Measurements from ENCODE around the gene ZNF532.
"Not testable (repeated sequence)": the region's sequence is repeated elsewhere in the genome, so short reads cannot be mapped to it uniquely, and the experiment has no call there.

Gene ZNF532, protein sequence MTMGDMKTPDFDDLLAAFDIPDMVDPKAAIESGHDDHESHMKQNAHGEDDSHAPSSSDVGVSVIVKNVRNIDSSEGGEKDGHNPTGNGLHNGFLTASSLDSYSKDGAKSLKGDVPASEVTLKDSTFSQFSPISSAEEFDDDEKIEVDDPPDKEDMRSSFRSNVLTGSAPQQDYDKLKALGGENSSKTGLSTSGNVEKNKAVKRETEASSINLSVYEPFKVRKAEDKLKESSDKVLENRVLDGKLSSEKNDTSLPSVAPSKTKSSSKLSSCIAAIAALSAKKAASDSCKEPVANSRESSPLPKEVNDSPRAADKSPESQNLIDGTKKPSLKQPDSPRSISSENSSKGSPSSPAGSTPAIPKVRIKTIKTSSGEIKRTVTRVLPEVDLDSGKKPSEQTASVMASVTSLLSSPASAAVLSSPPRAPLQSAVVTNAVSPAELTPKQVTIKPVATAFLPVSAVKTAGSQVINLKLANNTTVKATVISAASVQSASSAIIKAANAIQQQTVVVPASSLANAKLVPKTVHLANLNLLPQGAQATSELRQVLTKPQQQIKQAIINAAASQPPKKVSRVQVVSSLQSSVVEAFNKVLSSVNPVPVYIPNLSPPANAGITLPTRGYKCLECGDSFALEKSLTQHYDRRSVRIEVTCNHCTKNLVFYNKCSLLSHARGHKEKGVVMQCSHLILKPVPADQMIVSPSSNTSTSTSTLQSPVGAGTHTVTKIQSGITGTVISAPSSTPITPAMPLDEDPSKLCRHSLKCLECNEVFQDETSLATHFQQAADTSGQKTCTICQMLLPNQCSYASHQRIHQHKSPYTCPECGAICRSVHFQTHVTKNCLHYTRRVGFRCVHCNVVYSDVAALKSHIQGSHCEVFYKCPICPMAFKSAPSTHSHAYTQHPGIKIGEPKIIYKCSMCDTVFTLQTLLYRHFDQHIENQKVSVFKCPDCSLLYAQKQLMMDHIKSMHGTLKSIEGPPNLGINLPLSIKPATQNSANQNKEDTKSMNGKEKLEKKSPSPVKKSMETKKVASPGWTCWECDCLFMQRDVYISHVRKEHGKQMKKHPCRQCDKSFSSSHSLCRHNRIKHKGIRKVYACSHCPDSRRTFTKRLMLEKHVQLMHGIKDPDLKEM (N-terminal part only)

DNA sequence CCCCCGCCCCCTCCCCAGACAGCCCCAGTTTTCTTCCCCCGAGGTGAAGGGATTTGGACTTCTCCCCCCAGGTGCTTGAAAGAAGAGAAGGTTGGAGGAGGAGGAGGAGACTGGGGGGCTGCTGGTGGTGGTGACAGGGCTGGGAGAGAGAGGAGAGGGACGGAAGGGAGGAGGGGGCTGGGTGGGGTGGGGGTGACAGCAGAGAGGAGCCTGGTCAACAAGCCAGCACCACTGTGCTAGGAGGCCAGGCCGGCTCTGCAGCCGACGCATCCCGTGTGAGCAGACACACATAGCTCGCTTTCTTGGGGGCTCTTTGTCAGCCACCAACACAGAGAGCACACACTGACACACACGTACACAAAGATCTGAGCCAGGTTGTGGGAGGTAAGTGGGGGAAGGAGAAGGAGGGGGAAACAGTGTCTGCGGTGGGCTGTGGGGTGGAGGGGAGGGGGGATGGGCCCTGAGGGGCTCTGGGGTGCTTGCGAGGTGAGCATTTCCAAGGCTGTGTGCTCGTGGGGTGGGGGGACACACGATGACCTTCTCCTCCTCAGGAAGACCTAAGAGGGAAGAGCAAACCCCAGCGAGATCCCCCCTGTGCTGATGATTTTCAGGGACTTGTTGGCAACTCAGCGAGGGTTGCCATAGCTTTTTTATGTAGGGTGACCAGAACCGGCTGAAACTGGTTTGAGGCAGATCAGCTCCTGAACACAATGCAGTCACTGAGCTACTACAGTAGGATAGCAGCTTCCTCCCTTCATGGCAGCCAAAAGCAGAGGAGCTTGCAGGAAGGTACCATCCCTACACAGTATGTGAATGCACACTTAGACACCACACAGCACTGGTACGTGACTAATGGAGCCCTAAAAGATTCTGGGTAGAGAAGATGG, at the start of gene ZNF532:
ZNF532 (plus strand) TSS at position 732 of the 887 bp plus-strand sequence. CDS start 53,411 bp downstream, outside the sequence.
- DNase-seq, result peak; percentile 48

DNA sequence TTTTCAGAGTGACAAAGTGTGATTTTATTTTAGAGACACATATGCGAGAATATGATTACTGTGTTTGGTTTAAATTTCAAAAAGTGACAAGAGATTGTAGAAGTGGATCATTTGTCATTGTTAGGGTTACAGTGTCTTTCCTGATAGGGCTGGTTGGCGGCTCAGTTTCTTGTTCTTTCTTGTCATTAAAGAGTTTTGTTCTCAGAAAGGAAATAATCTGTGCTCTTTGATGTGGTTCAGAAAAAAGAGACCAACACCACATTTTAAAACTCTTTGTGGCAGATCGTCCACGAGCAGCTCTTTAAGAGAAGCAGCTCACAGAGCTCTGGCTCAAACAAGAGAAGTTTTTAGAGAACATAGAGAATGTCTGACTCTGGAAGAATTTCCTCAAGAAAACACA, 45.6 kb upstream of the ZNF532 start:
- no peak for DNase-seq

DNA sequence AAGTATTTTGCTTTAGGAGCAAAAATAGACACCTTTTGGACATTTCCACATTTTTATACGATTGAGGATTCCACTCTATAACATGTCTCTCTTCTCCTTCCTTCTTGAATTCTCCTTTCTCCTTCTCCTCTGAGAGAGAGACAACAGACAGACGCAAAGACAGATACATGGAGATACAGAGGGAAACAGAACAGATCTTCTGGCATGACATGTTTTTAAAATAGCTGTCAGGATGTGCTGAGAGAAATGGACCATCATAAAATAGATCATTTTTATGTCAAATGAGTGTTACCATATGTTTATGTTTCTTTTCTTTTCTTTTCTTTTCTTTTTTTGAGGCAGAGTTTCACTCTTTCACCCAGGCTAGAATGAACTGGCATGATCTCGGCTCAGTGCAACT, 44.4 kb upstream of the ZNF532 start:
- no peak for DNase-seq

DNA sequence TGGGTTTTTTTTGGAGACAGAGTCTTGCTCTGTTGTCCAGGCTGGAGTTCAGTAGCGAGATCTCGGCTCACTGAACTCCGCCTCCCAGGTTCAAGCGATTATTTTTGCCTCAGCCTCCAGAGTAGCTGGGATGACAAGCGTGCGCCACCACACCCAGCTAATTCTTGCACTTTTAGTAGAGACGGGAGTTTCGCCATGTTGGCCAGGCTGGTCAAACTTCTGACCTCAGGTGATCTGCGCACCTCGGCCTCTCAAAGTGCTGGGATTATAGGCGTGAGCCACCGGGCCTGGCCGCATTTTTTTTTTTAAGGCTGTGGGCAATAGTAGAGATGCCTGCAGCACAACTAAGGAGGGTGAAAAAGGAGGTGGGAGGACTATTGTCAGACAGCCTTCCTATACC, 41.7 kb upstream of the ZNF532 start:
- no peak for DNase-seq

DNA sequence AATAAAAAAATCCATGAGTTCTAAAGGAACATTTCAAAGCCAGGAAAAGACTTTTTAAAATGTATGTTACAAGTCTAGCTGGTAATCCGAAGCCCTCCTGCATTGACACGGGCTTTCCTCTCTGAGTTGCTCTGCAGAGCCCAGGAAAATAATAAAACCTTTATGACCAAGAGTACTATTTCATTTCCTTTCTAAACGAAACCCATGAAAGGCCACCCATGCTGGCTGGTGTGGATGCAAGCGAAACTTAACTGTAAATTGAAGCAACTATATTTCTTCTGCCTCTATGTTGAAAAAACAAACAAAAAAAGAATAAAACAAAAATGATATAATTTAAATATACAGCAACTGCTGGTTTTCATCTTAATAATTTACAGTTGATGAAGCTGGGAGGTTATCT, 41.3 kb upstream of the ZNF532 start:
- DNase-seq, result no peak

DNA sequence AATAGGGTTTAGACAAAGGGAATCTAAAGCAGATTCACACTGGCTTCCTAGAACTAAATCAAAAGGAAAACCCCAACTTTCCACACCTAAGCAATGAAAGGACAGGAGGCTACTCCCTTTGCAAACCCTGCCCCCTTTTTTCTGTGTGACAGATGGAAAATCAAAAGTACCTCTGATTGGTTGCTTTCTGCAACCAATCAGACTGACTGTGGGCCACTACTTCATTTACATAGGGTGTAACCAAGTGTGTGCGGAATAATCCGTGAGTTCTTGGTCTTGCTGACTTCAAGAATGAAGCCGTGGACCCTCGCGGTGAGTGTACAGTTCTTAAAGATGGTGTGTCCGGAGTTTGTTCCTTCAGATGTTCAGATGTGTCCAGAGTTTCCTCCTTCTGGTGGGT, 37.8 kb upstream of the ZNF532 start:
- DNase-seq, result not testable (repeated sequence)

DNA sequence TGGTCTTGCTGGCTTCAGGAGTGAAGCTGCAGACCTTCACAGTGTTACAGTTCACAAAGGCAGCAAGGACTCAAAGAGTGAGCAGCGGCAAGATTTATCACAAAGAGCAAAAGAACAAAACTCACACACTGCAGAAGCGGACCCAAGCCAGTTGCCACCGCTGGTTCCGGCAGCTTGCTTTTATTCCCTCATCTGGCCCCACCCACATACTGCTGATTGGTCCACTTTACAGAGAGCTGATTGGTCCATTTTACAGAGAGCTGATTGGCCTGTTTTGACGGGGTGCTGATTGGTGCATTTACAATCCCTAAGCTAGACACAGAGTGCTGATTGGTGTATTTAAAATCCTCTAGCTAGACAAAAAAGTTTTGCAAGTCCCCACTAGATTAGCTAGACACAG, 37.2 kb upstream of the ZNF532 start:
- DNase-seq, result no peak

DNA sequence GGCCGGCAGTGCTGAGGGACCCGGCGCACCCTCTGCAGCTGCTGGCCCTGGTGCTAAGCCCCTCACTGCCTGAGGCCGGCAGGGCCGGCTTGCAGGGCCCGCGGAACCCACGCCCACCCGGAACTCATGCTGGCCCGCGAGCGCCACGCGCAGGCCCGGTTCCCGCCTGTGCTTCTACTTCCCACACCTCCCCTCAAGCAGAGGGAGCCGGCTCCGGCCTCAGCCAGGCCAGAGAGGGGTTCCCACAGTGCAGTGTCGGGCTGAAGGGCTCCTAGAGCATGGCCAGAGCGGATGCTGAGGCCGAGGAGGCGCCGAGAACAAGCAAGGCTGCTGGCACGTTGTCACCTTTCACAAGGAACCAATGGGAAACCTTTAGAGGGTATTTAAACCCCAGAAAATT, 36.8 kb upstream of the ZNF532 start:
- DNase-seq, result no peak

DNA sequence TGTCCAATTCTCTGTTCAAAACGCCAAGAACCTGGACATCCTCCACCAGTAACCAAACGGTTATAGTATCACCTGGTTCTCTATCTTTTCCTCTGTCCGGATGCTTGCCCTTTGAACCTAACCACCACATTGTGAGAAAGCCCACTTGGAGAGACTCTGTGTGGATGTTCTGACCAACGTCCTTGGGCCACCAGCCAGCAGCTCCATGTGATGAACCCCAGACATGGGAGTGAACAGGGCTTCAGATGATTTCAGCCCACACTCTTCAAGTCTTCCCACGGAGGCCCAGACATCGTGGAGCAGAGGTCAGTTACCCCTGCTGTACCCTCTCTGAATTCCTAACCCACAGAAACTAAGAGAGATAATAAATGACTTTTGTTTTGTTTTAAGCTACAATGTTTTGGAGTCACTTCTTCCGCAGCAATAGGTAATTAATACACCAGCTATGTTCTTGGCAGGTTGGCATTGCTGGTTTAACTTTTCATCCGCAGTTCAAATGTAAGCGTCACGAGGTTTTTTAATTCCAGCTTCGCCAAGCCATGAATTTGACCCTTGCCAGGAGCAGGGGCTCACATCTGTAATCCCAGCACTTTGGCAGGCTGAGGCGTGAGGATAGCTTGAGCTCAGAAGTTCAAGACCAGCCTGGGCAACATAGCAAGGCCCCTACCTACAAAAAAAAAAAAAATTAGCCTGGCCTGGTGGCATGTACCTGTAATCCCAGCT, 36.1 kb upstream of the ZNF532 start:
- DNase-seq, result no peak

DNA sequence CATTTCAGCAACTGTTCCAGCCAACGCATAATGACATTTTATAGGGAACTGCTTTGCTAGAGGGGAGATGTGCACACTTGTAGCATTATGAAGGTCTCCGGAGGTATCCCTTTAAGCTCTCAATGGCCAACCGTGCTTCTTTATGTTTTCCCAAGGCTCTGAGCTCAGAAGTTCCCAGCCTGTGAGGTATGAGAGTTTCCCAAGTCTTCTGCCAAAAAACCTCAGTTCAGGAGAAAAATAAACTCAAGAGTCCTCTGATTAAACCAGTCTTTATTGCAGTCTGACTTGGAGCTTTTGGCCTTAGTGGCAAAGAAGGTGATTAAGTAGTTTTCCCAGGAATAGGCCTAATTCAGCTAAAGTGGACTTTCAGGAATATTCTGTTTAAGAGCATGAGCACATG, 35.4 kb upstream of the ZNF532 start:
- no peak for DNase-seq

DNA sequence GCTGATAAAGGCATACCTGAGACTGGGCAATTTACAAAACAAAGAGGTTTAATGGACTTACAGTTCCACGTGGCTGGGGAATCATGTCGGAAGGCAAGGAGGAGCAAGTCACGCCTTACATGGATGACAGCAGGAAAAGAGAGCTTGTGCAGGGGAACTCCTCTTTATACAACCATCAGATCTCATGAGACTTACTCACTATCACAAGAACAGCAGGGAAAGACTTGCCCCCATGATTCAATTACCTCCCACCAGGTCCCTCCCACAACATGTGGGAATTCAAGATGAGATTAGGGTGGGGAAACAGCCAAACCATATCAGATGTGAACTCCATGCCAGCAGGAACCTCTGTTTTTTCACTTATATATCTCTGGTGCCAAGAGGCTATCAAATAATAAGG, 34.8 kb upstream of the ZNF532 start:
- DNase-seq, result not testable (repeated sequence)

DNA sequence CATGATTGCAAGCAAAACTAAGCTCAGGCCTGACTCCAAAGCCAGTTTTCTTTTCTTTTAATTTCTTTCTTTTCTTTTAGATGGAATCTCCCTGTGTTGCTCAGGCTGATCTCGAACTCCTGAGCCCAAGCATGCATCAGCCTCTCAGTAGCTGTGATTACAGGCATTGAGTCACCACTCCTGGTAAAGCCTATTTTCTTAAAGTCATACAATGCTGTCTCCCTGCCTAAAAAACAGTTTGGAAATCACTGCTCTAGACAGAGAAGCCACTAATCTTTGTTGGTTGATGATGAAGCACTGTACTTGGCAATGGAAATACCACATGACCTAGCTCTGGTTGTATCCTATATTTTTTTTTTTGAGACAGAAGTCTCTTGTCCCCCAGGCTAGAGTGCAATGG, 33.1 kb upstream of the ZNF532 start:
- DNase-seq, result no peak

DNA sequence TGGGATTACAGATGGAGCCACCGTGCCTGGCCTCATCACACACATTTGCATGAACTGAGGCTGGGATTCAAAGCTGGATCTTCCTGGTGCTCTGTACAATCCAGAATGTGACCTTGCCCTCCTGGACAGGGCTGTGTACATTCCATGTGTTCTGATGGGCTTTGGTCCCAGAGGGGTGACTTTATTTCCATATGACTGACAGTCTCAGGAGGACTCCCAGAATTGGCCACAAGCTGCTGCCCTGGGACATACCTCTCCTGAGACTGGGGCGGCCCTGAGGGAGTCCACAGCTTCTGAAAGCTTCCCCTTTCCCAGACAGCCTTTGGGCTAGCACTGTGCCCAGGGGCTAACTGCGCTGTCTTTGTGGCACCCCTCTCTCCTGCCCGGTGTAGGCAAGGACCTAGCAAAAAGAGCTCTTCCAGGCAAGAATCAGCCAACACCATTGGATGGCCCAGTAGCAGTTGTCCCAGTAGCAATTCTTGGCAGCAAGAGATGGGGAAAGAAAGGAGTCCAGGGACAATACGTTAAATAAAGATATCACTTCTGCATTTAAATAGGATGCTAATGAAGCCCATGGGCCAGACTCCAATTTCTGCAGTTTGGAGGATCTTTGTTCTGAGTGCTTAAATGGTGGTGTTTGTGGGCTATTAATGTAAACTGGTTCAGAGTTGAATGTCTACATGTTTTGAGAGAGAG, 26.4 kb upstream of the ZNF532 start:
- DNase-seq, result no peak

DNA sequence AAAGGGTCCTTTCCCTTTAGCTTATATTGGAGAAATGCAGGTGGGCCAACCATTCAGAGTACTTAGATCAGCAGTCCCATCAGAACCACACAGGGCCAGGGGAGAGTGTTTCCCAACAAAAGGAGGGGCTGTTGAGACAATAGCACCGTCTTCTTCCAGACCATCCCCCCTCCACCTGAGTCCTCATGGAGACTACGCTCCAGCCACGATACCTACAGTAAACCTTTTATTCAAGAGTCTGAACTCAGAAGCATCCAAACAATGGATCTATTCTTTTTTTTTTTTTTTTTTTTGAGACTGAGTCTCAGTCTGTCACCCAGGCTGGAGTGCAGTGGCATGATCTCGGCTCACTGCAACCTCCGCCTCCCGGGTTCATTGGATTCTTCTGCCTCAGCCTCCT, 25.7 kb upstream of the ZNF532 start:
- no peak for DNase-seq

DNA sequence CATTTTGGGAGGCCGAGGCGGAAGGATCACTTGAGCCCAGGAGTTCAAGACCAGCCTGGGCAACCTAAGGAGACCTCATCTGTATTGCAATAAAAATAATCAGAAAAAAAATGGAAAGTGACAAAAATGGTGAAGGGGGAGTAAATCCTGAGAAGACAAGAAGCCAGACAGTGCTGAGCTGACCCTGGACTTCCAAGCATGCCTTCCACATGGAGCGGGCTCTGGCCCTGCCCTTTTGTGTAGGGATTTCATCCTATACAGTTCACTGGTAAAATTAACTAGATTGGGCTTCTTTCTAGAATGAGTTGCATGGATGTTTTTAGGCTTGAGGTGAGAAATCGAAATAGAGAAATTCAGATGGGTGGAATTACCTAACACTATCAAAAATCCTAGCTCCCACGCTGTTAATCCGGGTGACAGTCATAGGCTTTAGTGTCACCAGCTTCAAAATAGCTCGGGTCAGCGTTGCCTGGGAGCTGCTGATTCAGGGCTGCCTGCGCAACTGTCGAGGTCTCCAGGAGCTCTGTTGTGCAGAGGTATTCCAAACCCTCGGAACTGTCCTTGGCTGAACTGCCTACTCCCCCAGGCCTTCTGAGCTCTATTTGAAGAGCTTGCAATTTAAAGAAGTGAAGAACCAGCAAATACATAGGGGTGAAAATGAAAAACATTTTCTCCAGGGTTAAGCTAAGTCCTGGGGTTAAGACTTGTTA, 21.5 kb upstream of the ZNF532 start:
- no peak for DNase-seq

DNA sequence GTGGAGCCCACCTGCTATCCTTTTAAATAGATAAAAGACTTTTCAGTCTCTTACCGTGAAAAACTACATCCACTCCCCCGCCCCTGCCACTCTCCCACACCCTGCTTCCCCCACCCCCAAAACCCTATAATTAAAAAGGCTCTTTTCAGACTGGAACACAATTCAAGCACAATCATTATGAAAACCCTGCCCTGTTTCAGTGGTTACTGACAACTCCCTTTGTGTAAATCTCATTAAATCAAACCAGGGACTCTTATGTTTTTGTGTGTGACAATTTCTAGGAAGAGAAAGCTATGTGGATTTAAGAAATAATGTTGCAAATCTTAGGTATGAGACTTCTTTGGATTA, 21.0 kb upstream of the ZNF532 start:
- no peak for DNase-seq

DNA sequence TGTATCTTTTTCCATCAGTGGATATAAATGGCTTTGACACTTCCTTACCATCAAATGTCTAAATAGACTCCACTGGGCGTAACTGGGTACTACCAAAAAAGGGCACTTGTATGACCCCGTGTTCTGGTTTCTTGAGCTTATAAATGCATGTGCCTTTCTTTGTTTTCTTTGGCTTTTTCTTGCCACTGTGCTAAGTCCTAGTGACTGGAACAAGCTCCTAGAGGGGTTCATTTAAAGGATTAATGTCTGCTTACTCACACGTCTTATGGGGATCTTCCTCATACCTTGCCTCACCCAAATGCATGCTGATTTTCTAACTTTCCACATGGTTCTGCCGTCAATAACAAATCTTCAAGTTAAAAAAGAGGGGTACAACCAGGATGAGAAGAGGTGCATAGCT, 19.8 kb upstream of the ZNF532 start:
- no peak for DNase-seq

DNA sequence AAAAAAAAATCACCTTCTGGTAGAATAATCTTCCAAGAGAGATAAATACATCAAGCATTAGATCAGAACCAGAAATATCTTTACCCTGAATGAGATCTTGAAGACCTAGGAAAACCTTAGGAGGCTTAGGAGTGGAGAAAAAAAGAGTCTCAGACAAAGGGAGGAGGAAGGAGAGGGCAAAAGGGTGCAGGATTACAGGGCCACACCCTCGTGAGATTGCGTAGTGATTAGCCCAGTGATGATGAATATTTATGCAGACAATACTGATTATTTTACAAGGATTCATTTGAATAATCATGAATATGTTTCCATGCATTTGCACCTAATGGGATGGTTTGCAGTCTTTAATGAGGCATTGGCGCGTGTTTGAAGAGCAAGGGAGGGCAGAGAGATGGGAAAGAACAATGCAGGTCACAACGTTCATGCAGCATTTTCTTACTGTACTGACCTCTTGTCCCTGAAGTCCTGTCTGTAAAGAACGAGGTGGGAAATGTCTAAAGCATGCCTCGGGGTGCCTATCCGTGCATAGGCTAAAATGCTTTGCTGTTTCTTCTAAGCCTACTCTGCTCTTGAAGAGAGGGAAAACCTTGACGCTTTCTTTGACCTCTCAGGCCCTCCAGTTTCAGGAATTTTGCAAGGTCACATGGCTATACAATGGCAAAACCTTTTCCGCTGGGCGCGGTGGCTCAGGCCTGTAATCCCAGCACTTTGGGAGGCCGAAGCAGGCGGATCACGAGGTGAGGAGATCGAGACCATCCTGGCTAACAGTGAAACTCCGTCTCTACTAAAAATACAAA, 18.6 kb upstream of the ZNF532 start:
- no peak for DNase-seq

DNA sequence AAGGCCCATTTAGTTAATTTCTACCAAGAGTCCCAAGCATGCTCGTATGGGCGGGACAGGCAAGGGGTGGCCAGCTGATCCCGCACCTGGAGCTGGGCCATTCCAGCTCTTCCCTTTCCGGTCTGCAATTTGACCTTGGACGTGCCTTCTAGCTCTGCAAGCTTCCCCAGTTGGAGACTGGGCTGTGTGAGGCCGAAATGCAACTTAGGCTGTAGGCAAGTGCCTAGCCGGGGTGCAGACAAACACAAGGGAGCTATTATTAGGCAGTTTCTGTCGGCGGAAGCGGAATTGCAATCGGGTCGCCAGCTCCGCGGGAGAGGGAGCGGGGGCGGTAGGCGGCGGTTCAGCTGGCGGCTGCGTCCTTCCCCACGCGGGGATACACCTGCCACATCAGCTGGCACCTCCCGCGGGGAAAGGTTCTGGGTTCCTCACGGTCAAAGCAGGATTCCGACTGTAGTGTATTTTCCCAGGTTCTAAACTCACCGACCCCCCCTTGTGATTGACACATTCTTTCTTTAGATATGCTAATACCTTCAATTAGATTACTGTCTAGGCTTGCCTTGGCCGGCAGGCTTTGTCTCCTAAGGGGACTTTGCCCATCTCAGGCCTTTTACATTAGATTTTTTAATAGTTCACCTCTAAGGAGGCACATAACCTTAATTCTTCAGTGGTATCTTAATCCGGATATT, 17.1 kb upstream of the ZNF532 start:
- DNase-seq, result no peak

Data from NCI-H510A (cell line).